WTC11 (cell line): Measurements from ENCODE around the gene CACNA1E. TPM values are rescaled to one million over a fixed set of nuclear protein-coding genes. Genes with fewer than 3 reads are reported as not detected.

Experiments
- ATAC-seq: fragments of 200-7000 bp; cut with Tn5 transposase; 2 replicates; pipeline ENCODE4 v1.10.0; 2021; ENCODE audit warnings: mild to moderate bottlenecking, moderate library complexity
- Bru-seq: library from RNA; stranded (reverse); fragments of 400-500 nt; gene quantifications from one replicate; lab custom pipeline; 2021; lab: Mats Ljungman, UMichigan
- CTCF ChIA-PET: fragments of 300-600 bp; sonication (Branson Sonifier 250); formaldehyde crosslinking; loops from one replicate; lab custom pipeline; 2021; ENCODE audit warnings: antibody characterized with exemption; lab: Charles Lee
- POLR2A ChIA-PET: fragments of 350-600 bp; sonication (Branson Sonifier 250); formaldehyde crosslinking; loops from one replicate; lab custom pipeline; 2021; ENCODE audit warnings: antibody characterized with exemption; lab: Charles Lee
- DNase-seq: peaks from one replicate; pipeline ENCODE4 v3.0.0; 2021; ENCODE audit warnings: low spot score
- H3K27ac Mint-ChIP-seq: 2 replicates; pipeline ENCODE4 v1.8.0; 2021; ENCODE audit warnings: mixed read lengths
- H3K27me3 Mint-ChIP-seq: 2 replicates; pipeline ENCODE4 v1.8.0; 2021; ENCODE audit warnings: low read depth, mild to moderate bottlenecking, moderate library complexity, mixed read lengths
- H3K36me3 Mint-ChIP-seq: 2 replicates; pipeline ENCODE4 v1.8.0; 2021; ENCODE audit warnings: mixed read lengths
- H3K4me1 Mint-ChIP-seq: 2 replicates; pipeline ENCODE4 v1.8.0; 2022; ENCODE audit warnings: mixed read lengths
- H3K4me3 Mint-ChIP-seq: 2 replicates; pipeline ENCODE4 v1.8.0; 2021; ENCODE audit warnings: mild to moderate bottlenecking, moderate library complexity, mixed read lengths
- H3K9me3 Mint-ChIP-seq: 2 replicates; pipeline ENCODE4 v1.8.0; 2021; ENCODE audit warnings: mixed read lengths
- CBFB ChIP-seq: sonication (generic); formaldehyde crosslinking; IDR thresholded peaks from 2 replicates; pipeline ENCODE4 v1.8.1; 2022; ENCODE audit warnings: mild to moderate bottlenecking, low read depth, missing genetic modification reagents
- FOXJ3 ChIP-seq: sonication (generic); formaldehyde crosslinking; IDR thresholded peaks from 2 replicates; pipeline ENCODE4 v1.9.0; 2021; ENCODE audit warnings: missing genetic modification reagents, mild to moderate bottlenecking, borderline replicate concordance
- FOXP1 ChIP-seq: sonication (generic); formaldehyde crosslinking; IDR thresholded peaks from 2 replicates; pipeline ENCODE4 v1.8.0; 2022; ENCODE audit warnings: missing genetic modification reagents, mild to moderate bottlenecking, moderate library complexity, borderline replicate concordance
- HMGXB4 ChIP-seq: sonication (generic); formaldehyde crosslinking; IDR thresholded peaks from 2 replicates; pipeline ENCODE4 v1.8.1; 2023; ENCODE audit warnings: mild to moderate bottlenecking, moderate library complexity, missing genetic modification reagents
- IRF1 ChIP-seq: sonication (generic); formaldehyde crosslinking; IDR thresholded peaks from 2 replicates; pipeline ENCODE4 v1.8.0; 2023; ENCODE audit warnings: missing genetic modification reagents
- JUN ChIP-seq: sonication (generic); formaldehyde crosslinking; IDR thresholded peaks from 2 replicates; pipeline ENCODE4 v1.8.0; 2023; ENCODE audit warnings: mild to moderate bottlenecking, missing genetic modification reagents
- MAX ChIP-seq: sonication (generic); formaldehyde crosslinking; IDR thresholded peaks from 2 replicates; pipeline ENCODE4 v1.8.0; 2022; ENCODE audit warnings: mild to moderate bottlenecking, missing genetic modification reagents
- NR2C2 ChIP-seq: sonication (generic); formaldehyde crosslinking; IDR thresholded peaks from 2 replicates; pipeline ENCODE4 v1.8.0; 2022; ENCODE audit warnings: mild to moderate bottlenecking, missing genetic modification reagents
- PRDM15 ChIP-seq: sonication (generic); formaldehyde crosslinking; IDR thresholded peaks from 2 replicates; pipeline ENCODE4 v1.8.0; 2022; ENCODE audit warnings: missing genetic modification reagents
- TP53 ChIP-seq: sonication (generic); formaldehyde crosslinking; IDR thresholded peaks from 2 replicates; pipeline ENCODE4 v1.8.1; 2023; ENCODE audit warnings: mild to moderate bottlenecking, missing genetic modification reagents
- ZMAT4 ChIP-seq: fragments of 250-450 bp; sonication (Bioruptor Pico); IDR thresholded peaks from 2 replicates; pipeline ENCODE4 v1.9.0; 2021; ENCODE audit warnings: mild to moderate bottlenecking
- ZNF317 ChIP-seq: sonication (generic); formaldehyde crosslinking; IDR thresholded peaks from 2 replicates; pipeline ENCODE4 v1.8.1; 2023; ENCODE audit warnings: low read depth, mild to moderate bottlenecking, moderate library complexity, missing genetic modification reagents, borderline replicate concordance
- ZNF416 ChIP-seq: fragments of 250-450 bp; sonication (Bioruptor Pico); IDR thresholded peaks from 2 replicates; pipeline ENCODE4 v1.9.0; 2021; ENCODE audit warnings: mild to moderate bottlenecking, inconsistent platforms
- ZNF532 ChIP-seq: fragments of 250-450 bp; sonication (Bioruptor Pico); IDR thresholded peaks from 2 replicates; pipeline ENCODE4 v1.9.0; 2021; ENCODE audit warnings: mild to moderate bottlenecking, borderline replicate concordance
- long read RNA-seq, 3 experiments: library from RNA in 1 of 3; library from capped mRNA in 1 of 3; library from polyadenylated mRNA in 1 of 3; unstranded in 2 of 3; stranded (forward) in 1 of 3; transcript quantifications; one replicate each; pipeline ENCODE4 v2.0.0, GENCODE V29; 2021
- total RNA-seq: library from RNA; stranded (reverse); gene quantifications from 3 replicates; pipeline ENCODE4 v1.2.3, GENCODE V29; 2021

Gene CACNA1E
- total RNA-seq (0.63 to 0.85 TPM (median 0.78 TPM) in 3 replicates), Bru-seq, nascent RNA (percentile 20 among the genes with signal in this experiment)
- long read RNA-seq, experiment 1, partial matches to known transcripts: 3 of 4 reads
- long read RNA-seq, experiment 1, other reads (novel, unspliced or antisense): 1 of 4 reads
- long read RNA-seq, experiment 2: 0 reads
- long read RNA-seq, experiment 3: 0 reads

- peak within 1 kb of the TSS; percentile 77 for H3K4me3 Mint-ChIP-seq
- H3K27me3 Mint-ChIP-seq: peaks cover 88% of the 10 kb centered on the region
- TF ChIP-seq CBFB (no peak), ZMAT4 (CRISPR knock-in tag) (no peak), NR2C2 (CRISPR knock-in tag) (no peak), JUN (no peak), ZNF416 (CRISPR knock-in tag) (no peak), IRF1 (CRISPR knock-in tag) (no peak), ZNF317 (CRISPR knock-in tag) (no peak), HMGXB4 (CRISPR knock-in tag) (no peak), FOXP1 (no peak), TP53 (CRISPR knock-in tag) (no peak), FOXJ3 (CRISPR knock-in tag) (no peak), MAX (CRISPR knock-in tag) (no peak), PRDM15 (CRISPR knock-in tag) (no peak), ZNF532 (CRISPR knock-in tag) (no peak)
- TF ChIP-seq, all 79 proteins: peak for 0
- DNase-seq (peak; percentile 24), ATAC-seq (peak; percentile 3)
- no peaks in the 10 kb centered on the region for H3K36me3 Mint-ChIP-seq
- H3K4me1 Mint-ChIP-seq: peaks cover 36% of the 10 kb centered on the region
- H3K9me3 Mint-ChIP-seq: no peaks in the 10 kb centered on the region
- H3K27ac Mint-ChIP-seq: no peak within 1 kb of the TSS
- CTCF ChIA-PET: interaction anchor here (0.6 to 7.1 kb wide), 19 partner anchors 9 to 597 kb away, joined by 3 to 62 read pairs (median 4); no protein-coding TSS in a partner anchor
- POLR2A ChIA-PET: interaction anchor here (0.6 kb wide), 1 partner anchor 323 kb away, joined by 3 read pairs; no protein-coding TSS in a partner anchor
These were observed at the start of gene CACNA1E for GRCh38 chr1:181483285-181484195. CACNA1E (plus strand) TSS chr1:181483517; CDS start chr1:181483745, 228 bp downstream.
